Mucosa of descending colon (tissue), 3 donors: ENCODE data around the gene USP10. TPM values are rescaled to one million over a fixed set of nuclear protein-coding genes. Genes with fewer than 3 reads are reported as not detected.
A peak's percentile ranks its signal among the peaks of the same experiment; 100 is the strongest.

Source experiments
- ATAC-seq: fragments of 200-7000 bp; cut with Tn5 transposase; one replicate; pipeline ENCODE4 v1.9.1; 2020; ENCODE audit warnings: mild to moderate bottlenecking, moderate library complexity
- DNase-seq, 3 donors: peaks; one replicate each; pipeline ENCODE4 v3.0.0-alpha.2; 2020
- H3K36me3 ChIP-seq: fragments of 200-600 bp; one replicate; pipeline ENCODE4 v1.8.0; 2021; ENCODE audit warnings: low read depth, mild to moderate bottlenecking
- H3K4me1 ChIP-seq: fragments of 200-600 bp; one replicate; pipeline ENCODE4 v1.8.0; 2021; ENCODE audit warnings: low read depth, mild to moderate bottlenecking
- H3K4me3 ChIP-seq: fragments of 200-600 bp; one replicate; pipeline ENCODE4 v1.8.0; 2021; ENCODE audit warnings: mild to moderate bottlenecking
- H3K9me3 ChIP-seq: fragments of 200-600 bp; one replicate; pipeline ENCODE4 v1.8.0; 2021; ENCODE audit warnings: mild to moderate bottlenecking
- intact Hi-C, 2 donors: fragments of 100-400 bp; cut with DNase I in 1 of 2; cut with micrococcal nuclease in 1 of 2; formaldehyde crosslinking; loops; one replicate each; pipeline versions ENCODE4 v1.11.0 to v1.11.1; 2022; cut with DNase I, micrococcal nuclease
- total RNA-seq, 3 donors: library from RNA; stranded (reverse); fragmentation: NEBNext Ultra II Directional in 2 of 3; extraction: Animal tissue kit (Norgen Biotek cat#: 25700) in 2 of 3; gene quantifications; one replicate each; pipeline versions ENCODE4 v1.2.1 to v1.2.4, GENCODE V29; 2021 to 2023
- TF ChIP-seq, protein P1 (sequence below): fragments of 200-600 bp; IDR thresholded peaks from one replicate; pipeline ENCODE4 v1.8.0; 2022; ENCODE audit warnings: antibody characterized with exemption, mild to moderate bottlenecking
- donor health status: DM: no; HTN: no; CAD: no; lungs with moderate emphysema.
- donor health status: DM: no; HTN: no; CAD: no.
- donor health status: DM: no; HTN: yes; CAD: no.

The USP10 gene
- total RNA-seq, 3 donors from 2014 or later = 65.1 to 76.9 (median 72.4) TPM

DNA sequence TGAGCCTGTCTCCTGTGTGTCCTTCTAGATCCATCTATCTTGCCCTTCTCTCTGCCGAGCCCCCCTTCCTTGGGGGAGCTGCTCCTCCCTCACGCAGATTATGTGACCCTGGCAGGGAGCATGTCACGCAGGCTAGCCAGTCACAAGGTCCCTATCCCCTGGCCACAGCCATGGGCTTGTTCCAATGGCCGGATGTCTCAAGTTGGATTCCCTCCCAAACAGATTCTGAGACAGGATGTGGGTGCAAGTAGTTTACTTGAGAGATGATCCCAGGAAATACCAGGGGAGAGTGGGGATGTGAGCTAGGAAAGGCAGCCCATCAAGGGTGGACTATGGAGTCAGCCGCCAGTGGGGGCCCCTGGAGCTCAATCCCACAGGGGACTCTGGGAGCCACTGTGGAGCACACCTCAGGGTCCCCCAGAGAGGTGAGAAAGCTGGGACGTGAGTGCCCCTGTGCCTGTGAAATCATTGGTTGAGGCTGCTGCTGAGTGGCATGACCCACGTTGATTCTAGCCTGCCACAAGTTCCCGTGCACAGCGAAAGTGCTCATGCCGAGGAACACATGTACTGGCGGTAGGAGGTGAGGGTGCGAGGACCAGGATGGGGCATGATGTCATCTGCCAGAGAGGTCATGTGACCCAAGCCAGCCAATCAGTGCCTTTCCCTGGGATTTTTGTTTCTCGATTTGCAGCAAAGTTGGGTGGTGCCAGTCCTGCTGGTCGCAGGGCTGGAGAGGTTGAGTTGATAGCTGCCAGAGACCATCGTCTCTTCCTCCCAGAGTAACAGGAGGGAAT is 113.5 kb downstream of the USP10 start:
- Histone ChIP-seq H3K4me1 (no peaks in the 10 kb centered on the region), H3K4me3 (no peak overlapping the region), H3K36me3 (no peaks in the 10 kb centered on the region), H3K9me3 (no peaks in the 10 kb centered on the region)
- TF ChIP-seq, protein P1, sequence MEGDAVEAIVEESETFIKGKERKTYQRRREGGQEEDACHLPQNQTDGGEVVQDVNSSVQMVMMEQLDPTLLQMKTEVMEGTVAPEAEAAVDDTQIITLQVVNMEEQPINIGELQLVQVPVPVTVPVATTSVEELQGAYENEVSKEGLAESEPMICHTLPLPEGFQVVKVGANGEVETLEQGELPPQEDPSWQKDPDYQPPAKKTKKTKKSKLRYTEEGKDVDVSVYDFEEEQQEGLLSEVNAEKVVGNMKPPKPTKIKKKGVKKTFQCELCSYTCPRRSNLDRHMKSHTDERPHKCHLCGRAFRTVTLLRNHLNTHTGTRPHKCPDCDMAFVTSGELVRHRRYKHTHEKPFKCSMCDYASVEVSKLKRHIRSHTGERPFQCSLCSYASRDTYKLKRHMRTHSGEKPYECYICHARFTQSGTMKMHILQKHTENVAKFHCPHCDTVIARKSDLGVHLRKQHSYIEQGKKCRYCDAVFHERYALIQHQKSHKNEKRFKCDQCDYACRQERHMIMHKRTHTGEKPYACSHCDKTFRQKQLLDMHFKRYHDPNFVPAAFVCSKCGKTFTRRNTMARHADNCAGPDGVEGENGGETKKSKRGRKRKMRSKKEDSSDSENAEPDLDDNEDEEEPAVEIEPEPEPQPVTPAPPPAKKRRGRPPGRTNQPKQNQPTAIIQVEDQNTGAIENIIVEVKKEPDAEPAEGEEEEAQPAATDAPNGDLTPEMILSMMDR = no peak
- DNase-seq = peak in 2 of 3 donors; percentile 16 to 32
- intact Hi-C loops = no loop called here
- ATAC-seq = no peak

DNA sequence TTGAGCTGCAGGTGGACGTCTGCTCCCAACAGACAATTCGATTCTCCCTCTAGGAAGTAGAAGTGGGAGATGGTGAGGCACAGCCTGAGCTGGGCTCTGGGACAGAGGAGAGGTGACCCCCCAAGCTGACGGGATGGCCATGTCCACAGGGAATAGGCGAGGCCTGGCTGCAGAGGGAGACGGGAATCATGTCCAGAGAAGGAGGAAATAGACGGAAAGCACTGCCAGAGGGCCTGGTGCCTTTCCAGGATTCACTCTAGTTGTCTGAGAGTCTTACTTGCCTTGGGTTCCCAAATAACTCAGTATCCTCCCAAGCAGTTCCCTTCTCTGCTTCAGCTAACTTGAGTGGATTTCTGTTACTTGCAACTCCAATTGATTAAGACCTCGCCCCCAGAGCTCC is 115.7 kb downstream of the USP10 start:
- H3K4me1 ChIP-seq = peaks cover 12% of the 10 kb centered on the region
- no peak for ATAC-seq
- peak in 2 of 3 donors; percentile 13 to 37 for DNase-seq
- H3K9me3 ChIP-seq = no peaks in the 10 kb centered on the region
- H3K36me3 ChIP-seq = no peaks in the 10 kb centered on the region
- intact Hi-C loops = no loop called here
- TF ChIP-seq, protein P1 = no peak
- no peak overlapping the region for H3K4me3 ChIP-seq

DNA sequence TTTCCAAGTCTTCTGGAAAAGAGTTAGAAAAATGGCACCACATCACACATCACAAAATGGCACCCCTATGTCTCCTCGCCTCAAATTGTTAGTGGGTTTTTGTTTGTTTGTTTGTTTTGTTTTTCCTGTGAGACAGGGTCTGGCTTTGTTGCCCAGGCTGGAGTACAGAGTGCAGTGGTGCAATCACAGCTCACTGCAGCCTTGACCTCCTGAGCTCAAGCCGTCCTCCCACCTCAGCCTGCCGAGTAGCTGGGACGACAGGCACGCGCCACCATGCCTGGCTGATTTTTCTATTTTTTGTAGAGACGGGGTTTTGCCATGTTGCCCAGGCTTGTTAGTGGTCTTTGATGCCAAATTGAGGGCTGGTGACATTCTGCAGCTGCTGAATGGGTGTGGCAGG is 116.2 kb downstream of the USP10 start:
- H3K4me1 ChIP-seq = peaks cover 13% of the 10 kb centered on the region
- no peak overlapping the region for H3K4me3 ChIP-seq
- peak in 2 of 3 donors; percentile 6 to 21 for DNase-seq
- no peaks in the 10 kb centered on the region for H3K9me3 ChIP-seq
- ATAC-seq = no peak
- no peaks in the 10 kb centered on the region for H3K36me3 ChIP-seq
- intact Hi-C loops = no loop called here
- TF ChIP-seq, protein P1 = no peak

DNA sequence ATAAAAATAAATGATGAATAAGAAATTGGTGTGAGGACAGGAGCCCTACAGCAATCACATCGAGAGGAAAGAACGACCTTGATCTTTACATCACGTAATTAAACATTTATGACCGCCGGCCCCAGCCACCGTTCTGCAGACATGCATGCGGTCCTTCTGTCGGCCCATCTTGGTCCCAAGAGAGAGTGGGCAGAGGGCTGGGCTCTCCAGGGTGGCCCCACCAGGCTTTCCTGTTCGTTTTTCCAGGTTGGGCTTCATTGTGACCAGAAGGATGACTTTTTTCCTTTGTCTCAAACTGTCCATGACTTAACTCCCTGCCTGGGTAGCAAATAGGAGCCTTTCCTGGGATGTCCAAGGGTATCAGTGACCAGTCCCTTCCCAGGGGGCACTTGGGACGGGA is 116.7 kb downstream of the USP10 start:
- DNase-seq = peak in 2 of 3 donors; percentile 5 to 22
- Histone ChIP-seq H3K4me3 (no peak overlapping the region), H3K4me1 (peaks cover 13% of the 10 kb centered on the region), H3K36me3 (no peaks in the 10 kb centered on the region), H3K9me3 (no peaks in the 10 kb centered on the region)
- intact Hi-C loops = no loop called here
- ATAC-seq = no peak
- TF ChIP-seq, protein P1 = no peak

DNA sequence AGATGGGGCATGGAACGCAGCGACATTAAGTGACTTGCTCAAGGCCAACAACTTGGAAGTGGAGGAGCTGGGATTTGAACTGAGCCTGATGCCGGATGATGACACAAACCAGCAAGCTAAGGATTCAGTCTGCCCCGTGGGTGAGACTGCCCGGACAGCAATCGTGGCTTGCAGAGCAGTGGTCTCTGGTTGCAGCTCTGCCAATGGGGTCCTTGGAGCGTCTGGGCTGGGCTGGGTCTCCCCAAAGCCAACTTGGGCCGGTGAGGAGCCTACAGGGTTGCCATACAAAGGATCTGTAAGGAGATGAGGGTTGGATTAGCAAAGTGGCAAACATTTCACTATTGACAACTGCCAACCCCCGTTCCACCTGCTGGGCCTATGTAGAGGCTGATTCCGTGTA is 117.4 kb downstream of the USP10 start:
- DNase-seq = peak in 2 of 3 donors; percentile 23 to 34
- H3K4me1 ChIP-seq = peaks cover 13% of the 10 kb centered on the region
- no peaks in the 10 kb centered on the region for H3K9me3 ChIP-seq
- ATAC-seq = no peak
- H3K36me3 ChIP-seq = no peaks in the 10 kb centered on the region
- no peak overlapping the region for H3K4me3 ChIP-seq
- TF ChIP-seq, protein P1 = no peak
- intact Hi-C loops = no loop called here
